Right kidney (tissue), 1 donor: ENCODE measurements around the gene TINAG.

Source experiments
- DNase-seq: peaks from one replicate; pipeline ENCODE4 v3.0.0-alpha.2; 2016

TINAG gene

GRCh38 chr6:54426995-54427394 is 118.8 kb downstream of the TINAG start:
- DNase-seq: no peak

GRCh38 chr6:54427396-54427937 is 119.2 kb downstream of the TINAG start:
- no peak for DNase-seq

- no peak for DNase-seq
Observed at GRCh38 chr6:54428431-54428830, 120.2 kb downstream of the TINAG start.

- DNase-seq: no peak
Observed at GRCh38 chr6:54431466-54431865, 123.2 kb downstream of the TINAG start.
